NCI-H2081 (cell line): Measurements from ENCODE around the gene GLUL.
"Not testable (repeated sequence)": the region's sequence is repeated elsewhere in the genome, so short reads cannot be mapped to it uniquely, and the experiment has no call there.

ENCODE experiments used
- DNase-seq, 2 experiments: peaks; one replicate each; lab custom pipeline; 2025; lab: John Stamatoyannopoulos, UW

Gene GLUL

DNA sequence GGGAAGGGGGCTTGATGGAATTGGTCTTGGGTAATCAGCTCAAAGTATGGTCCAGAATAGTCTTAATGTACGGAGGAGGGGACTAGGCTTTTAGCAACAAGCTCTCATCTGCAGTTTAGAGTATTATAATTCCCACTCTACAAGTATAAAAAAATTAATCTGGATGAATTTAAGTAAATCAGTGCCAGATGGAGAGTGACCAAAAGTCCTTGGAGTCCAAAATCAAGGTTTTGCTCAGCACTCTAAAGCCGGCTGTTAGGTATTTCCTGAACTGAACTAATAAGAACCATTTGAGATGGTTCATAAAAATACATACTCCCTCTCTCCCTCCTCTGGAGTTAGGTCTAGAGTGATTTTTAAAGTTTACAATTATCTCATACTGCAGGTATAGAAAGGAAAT, 23.7 kb downstream of the GLUL start:
- no peak for DNase-seq

DNA sequence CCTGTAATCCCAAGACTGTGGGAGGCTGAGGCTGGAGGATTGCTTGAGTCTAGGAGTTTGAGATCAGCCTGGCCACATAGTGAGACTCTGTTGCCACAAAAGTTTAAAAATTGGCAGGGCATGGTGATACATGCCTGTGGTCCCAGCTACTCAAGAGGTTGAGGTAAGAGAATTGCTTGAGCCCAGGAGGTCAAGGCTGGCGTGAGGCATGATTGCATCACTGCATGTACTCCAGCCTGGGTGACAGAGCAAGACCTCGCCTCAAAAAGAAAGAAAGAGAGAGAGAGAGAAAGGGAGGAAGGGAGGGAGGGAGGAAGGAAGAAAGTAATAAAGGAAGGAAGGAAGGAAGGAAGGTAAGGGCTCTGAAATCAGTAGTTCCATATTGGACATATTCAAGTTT, 25.0 kb downstream of the GLUL start:
- no peak for DNase-seq

DNA sequence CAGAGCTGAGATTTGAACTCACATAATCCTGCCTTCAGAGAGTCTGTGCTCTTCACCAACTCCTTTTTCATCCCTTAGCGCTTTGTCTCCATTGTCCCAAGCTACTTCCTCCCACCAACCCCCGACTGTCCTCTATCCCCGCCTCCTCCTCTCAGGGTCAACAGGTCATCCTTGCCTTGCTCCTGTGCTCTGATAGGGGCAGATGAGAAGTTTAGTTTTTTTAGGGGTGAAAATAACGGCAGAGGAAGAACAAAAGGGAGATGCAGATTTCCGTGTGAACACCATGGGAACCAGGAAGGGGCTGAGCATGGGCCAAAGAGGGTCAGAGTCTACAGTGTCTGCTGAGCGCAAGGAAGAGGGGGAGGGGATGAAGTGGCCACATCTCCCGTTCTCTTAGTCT, 31.9 kb downstream of the GLUL start:
- no peak for DNase-seq

DNA sequence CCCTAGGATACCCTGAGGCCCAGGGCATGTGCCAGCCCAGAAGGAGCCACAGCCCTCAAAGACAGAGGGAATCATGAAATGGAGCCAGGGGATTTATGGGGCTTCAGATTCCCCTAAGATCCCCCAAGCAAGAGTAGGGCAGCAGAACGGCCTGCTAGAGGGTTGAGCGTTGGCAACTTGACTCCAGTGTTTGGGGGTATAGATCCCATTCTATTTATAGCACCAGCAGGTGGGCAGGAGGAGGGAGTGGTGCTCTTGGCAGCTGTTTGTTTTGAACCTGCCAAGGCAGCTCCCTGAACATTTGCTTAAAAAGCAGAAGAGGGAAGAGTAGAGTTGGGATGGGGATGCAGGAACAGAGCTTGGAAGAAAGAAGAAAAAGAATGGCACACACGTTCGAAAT, 33.7 kb downstream of the GLUL start:
- DNase-seq, result peak in 1 of 2 experiments; percentile 18

DNA sequence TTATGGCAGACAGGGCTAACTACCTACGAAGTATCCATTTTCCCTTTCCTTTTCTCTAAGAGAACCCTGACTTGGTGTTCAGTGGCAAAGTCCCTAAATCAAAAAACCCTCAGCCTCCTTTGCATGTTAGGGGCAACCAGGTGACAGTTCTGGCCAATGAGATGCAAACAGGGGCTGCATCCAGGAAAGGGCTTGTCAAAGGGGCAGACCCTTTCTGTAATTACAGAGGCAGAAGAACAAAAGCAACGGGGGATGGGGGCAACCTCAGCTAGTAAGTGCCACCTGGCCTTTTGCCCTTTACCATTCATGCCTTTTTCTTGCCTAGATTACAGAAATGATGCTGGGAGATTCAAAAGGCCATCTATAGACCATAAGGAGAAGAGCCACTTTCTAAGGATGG, 34.4 kb downstream of the GLUL start:
- DNase-seq, result no peak

DNA sequence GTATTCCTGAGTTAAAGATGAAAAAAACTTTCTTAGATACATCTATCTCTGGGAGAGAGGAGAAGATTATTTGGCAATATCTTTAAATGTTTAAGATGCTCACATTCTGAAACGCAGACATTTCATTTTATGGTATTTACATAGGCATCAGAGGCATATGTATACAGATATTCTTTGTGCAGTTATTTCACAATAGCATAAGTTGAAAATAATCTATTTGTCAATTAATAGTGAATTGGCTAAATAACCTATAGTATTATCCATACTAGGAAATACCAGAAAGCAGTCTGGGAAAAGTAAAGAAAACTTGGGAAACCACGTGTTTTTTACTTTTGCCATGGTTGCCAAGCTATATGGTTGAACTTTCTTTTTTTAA, 35.9 kb downstream of the GLUL start:
- DNase-seq, result no peak

DNA sequence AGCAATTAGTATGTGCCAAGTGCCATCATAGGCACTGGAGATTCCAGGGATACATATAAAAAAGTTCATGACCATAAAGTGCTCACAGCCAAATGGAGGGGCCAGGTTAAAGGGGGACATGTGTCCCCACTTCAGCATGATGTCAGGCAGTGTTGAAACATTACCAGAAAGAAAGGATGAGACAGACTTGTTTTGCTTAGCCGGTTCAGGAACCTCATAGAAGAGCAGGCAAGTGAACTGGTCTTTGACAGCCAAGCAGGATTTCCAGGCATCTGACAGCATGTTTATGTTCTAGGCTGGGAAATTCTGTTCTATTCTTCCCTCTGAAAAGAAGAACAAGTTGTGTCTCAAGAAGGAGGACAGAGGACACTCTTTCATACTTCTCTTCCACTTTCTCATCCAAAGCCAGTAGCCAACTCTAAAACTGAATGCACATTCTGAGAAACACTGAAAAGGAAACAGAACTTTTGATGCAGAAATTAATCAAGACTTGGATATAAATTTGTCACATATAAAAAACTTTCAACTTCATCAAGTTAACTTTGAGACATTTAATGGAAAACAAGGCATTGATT, 39.7 kb downstream of the GLUL start:
- DNase-seq, result no peak

- DNase-seq, result no peak
Measured at GRCh38 chr1:182350839-182351238, 40.8 kb downstream of the GLUL start.

DNA sequence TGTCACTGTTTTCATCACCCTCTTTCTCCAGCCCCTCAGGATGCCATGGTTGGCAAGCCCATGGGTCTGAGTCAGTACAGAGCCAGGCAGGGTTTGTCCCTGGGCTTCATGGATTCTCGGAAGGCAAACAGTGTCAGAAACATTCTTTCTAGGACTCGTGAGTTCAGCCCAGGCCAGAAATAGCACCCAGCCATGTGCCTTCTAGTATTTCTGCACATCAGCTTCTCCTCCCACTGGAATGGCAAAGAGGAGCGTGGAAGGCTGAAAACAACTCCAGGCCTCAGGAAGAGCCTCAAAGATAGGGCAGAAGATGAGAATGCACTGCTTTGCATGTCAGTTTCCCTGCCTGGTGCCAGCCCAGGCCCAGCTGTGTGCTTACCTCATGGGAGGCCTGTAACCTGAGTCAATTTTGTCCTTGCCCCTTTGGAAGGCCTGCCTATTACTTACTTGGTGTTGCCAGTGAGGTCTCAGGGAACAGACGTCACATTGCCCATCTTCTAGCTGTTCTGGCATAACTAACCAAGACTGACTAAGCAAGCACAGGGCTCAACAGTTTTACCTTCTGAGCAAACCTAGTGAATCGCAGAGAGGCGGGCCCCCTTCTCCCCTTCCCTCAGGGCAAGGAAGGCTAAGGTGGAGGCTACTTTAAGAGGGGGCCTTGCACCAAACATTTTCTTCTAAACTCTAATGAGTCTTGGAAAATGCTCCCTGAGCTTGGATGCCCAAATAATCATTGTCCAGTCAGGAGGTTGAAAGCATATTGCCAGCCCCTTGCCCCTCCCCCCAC, 42.4 kb downstream of the GLUL start:
- DNase-seq, result no peak

DNA sequence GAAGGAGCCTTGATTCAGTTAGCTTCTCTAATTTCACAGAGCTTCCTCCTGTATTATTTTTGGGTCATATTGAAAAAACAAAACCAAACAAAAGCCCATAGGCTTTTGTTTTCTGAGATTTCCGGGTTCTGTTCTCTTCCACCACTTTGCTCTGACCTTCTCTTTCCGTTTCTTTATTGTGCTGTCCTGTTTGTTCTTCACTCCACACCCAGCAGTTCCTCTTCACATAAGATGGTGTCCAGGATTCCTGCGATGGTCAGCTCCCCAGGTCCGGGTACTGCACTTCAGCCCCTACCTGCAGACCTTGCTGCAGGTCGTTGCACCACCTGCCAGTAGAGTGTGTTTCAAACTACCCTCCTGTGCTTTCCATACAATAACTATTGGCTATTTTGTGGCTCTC, 44.6 kb downstream of the GLUL start:
- no peak for DNase-seq

DNA sequence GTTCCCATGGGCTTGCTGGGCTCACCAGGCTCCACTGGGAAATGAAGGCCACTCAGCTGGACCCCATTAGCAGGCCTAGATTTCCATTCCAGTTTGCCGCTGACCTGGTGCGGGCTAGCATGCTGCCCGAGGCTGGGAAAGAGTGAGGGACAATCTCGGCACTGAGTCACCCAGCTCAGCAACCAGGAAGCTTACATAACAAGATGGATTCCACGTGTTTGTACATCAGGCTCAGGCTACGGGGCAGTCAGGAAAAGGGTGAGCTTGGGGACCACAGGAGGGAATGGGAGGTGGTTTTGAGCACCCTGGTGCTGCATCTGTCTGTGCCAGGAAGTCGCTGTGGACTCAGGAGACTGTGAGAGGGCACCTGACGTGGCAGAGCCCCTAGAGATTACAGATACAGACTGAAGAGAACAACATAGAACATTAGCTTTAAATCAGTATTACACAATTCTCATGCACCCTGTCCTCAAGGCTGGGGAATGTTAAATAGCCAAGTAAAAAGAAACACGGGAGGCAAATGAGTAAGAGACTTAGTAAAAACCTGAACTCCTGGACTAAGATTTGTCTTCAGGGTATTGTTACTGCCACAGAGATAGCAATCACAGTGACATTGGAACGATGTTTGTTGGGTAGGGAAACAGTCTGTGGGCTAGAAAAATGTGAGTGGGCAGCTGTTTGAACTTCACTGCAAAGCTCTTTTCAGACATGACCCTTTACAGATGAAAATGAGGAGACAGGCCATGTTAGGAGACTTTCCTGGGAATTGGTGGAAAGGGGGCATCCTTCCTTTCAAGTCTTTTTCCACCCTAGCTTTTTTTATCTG, 51.1 kb downstream of the GLUL start:
- no peak for DNase-seq

DNA sequence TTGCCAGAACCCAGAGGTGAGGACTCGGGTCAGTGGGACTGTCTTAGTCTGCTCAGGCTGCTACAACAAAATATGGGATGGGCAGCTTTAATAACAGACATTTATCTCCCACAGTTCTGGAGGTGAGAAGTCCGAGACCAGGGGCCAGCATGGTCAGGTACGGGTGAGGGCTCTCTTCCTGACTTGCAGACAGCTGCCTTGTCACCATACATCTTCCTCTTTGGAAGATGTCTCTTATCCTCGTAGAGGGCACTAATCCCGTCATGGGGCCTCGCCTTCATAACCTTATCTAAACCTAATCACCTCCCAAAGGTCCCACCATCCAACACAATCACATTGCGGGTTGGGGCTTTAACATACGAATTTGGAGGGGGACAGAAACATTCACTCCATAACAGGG, 51.9 kb downstream of the GLUL start:
- DNase-seq, result no peak

DNA sequence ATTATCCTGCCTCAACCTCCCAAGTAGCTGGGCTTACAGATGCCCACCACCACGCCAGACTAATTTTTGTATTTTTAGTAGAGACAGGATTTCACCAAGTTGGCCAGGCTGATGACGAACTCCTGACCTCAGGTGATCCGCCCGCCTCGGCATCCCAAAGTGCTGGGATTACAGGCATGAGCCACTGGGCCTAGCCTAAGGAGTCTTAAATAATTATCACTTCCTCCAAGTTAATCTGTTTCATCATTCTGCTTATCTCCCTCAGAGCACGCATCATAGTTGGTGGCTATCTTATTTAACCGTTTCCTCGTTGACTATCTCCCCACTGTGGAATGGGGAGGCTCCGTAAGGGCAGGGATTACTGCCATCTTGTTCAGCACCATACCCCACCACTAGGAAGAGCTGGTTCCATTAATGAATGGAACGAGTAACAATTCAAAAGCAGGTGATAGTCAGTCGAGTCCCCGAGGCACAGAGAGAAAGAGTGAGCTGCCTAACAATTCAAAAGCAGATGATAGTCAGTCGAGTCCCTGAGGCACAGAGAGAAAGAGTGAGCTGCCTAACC, 52.7 kb downstream of the GLUL start:
- no peak for DNase-seq

DNA sequence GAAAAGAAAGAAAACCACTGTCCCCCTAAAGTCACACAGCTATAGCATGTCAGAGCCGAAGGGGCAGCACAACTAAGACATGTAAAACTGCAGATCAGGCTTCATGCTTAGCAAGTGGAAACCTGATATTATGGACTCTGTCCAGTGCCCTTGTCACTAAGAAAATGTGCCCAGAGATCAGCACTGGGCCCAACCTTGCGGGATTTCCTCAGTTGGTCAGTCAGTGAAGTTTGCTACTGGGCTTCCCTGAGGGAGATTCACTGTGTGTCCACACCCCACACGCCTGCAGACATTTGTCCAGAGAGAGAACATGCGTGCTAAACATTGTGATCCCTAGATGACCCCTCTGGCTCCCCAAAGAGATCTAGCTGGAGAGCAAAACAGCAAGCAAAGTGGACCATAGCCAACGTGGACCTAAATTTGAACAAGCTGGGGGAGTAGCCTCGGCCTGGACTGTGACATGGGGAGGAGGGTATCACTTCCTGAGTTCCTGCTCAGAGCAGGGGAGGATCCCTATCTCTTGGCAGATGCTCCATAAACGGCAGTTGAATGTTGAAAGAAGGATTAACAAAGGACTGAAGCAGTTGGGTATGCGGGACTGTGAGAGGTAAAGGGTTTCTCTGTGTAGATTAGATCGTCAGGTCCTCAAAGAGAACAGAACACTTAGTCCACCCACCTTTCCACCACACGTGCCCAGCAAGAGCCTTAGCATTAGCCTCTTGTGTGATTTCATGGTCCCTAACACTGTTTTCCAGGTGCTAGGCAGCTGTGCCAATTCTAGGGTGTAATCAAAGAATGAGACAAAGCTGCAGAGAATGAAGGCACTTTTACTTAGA, 53.6 kb downstream of the GLUL start:
- DNase-seq, result no peak

GRCh38 chr1:182335771-182336566, 55.6 kb downstream of the GLUL start:
- no peak for DNase-seq

GRCh38 chr1:182333071-182333571, 58.5 kb downstream of the GLUL start:
- DNase-seq, result not testable (repeated sequence)

DNA sequence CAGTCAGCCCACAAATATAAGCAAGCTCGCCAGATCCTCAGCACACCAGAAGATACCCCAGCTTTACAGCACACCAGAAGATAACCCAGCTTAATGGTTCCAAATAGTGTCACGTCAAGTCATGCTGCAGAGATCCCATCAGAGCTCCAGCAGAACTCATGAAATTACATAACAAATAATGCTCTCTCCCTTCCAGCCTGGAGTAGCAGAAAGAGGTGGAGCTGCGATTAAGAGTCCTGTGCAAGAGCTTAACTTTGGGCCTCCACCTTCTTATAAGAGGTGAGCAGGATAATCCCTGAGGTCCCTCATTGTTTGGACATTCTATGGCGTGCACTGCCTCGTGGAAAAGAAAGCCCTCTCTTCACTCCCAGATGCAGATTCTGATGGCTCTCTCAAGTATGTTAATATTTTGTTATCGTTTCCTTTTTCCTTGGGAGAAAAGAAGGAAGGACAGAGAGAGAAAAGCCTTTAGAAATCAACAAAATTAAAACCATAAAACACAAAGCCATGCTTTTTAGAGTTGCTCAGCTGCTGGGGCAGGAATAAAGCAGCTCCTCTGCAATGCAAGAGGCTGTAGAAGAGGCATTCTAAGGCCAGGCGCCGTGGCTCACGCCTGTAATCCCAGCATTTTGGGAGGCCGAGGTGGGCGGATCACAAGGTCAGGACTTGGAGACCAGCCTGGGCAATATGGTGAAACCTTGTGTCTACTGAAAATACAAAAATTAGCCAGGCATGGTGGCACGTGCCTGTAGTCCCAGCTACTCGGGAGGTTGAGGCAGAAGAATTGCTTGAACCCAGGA, 59.1 kb downstream of the GLUL start:
- DNase-seq, result no peak
